Superior temporal gyrus (tissue), 1 donor: ENCODE results near the gene ST6GALNAC2.
A peak's percentile ranks its signal among the peaks of the same experiment; 100 is the strongest.
"Not testable (repeated sequence)": the region's sequence is repeated elsewhere in the genome, so short reads cannot be mapped to it uniquely, and the experiment has no call there.

Experiments
- DNase-seq: peaks from one replicate; pipeline ENCODE4 v3.0.0-alpha.2; 2016; ENCODE audit errors: extremely low spot score

The ST6GALNAC2 gene

DNA sequence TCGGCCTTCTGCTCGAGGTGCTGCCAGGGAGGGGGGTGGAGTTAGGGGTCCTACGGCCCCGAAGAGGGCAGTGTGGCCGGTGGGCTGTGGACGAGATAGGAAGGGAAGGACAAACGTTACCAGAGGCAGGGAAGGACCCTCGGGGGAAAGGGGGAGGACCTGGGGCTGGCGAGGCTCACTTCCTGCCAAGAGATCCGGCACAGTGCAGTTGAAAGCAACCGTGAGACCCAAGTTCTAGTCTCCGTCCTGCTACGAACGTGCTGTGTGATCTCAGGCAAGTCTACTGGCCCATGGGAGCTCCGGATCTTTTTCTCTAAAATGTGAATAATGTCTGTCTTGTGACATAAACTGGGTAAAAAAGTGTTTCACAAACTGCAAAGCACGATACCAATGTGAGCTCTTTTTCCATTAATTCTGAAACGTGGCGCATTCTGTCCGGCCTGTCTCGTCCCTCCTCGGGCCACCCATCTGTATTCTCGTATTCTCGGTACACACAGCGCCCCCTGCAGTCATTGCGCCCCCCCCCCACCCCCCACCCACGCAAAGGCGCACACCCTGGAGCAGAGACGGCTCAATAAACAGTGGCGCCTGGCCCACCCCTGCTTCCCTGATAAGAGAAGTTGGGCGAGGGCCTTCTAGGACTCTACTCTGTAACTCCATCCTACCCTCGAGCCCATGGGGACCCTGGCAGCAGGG, 57.0 kb downstream of the ST6GALNAC2 start:
- DNase-seq: no peak

- DNase-seq: no peak
These were observed 57.5 kb downstream of the ST6GALNAC2 start for GRCh38 chr17:76528156-76528527.

GRCh38 chr17:76527430-76528111, 58.1 kb downstream of the ST6GALNAC2 start:
- no peak for DNase-seq

- not testable (repeated sequence) for DNase-seq
These were observed 58.6 kb downstream of the ST6GALNAC2 start for GRCh38 chr17:76527016-76527415.

- DNase-seq: not testable (repeated sequence)
These were observed 60.2 kb downstream of the ST6GALNAC2 start for GRCh38 chr17:76525513-76525833.

DNA sequence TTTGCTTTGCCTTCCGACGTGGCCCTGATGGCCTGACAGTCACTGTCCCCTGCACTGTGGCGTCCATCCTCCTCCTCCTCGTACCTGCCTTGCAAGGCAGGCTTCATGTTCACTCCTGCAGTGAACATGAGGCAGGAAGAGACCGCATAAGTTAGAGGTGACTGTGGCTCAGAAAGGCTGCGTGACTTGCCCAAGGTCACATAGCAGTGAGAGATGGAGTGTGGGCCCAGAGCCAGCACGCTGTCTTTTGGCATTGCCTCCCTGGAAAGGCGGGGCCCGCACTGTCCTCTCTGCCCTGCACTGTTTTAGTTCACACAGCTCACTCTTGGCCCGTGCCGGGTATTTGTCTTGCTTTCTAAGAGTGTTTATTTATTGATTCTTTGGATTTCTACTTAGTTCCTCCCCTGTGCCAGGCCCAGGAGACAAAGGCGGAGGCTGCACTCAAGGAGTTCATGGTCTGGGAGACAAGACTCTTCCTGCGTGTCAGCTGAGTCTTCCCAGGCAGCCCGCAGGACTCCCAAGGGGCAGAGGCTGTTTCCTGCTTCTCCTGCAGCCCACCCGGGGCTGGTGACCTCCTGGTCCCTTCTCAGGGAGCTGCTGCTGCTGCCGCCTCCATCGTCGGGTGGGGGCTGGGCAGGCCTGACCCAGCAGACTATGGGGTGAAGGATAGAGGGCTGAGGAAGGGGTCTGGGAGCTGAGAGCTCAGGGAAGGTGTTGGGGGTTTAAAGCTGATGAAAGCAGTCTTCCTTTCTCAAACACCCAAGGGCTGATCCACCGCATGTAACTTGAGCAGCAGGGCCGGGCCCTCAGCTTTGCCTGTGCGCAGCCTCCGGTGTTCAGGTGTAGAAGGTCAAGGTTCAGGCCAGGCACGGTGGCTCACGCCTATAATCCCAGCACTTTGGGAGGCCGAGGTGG, 60.8 kb downstream of the ST6GALNAC2 start:
- no peak for DNase-seq

GRCh38 chr17:76523084-76524037, 62.3 kb downstream of the ST6GALNAC2 start:
- peak; percentile 78 for DNase-seq

DNA sequence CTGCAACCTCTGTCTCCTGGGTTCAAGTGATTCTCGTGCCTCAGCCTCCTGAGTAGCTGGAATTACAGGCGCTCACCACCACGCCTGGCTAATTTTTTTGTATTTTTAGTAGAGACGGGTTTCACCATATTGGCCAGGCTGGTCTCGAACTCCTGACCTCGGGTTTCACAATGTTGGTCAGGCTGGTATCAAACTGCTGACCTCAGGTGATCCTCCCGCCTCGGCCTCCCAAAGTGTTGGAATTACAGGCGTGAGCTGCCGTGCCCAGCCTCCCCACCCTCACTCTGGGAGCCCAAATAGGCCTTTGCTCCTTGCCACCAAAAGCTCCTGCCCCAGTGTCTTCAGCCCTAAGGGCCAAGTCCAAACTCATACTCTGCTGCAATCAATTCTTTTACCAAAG, 64.0 kb downstream of the ST6GALNAC2 start:
- not testable (repeated sequence) for DNase-seq

DNA sequence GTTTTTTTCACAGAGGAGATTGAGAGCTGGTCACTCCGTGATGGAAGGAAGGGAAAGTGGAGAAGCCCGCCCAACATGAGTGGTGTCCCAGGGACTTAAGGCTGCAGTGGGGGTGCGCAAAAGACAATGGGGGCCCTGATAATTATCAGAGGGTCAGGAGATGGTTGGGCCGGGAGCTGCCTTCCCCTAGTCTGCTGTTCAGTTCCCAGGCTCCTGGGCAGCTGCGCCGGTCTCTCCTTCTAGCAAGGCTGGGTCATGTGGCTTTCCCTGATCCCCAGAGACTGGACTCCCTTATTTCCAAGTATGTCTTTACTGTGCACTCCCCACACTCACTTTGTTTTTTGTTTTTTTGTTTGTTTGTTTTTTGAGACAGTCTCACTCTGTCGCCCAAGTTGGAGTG, 64.4 kb downstream of the ST6GALNAC2 start:
- DNase-seq: no peak

DNA sequence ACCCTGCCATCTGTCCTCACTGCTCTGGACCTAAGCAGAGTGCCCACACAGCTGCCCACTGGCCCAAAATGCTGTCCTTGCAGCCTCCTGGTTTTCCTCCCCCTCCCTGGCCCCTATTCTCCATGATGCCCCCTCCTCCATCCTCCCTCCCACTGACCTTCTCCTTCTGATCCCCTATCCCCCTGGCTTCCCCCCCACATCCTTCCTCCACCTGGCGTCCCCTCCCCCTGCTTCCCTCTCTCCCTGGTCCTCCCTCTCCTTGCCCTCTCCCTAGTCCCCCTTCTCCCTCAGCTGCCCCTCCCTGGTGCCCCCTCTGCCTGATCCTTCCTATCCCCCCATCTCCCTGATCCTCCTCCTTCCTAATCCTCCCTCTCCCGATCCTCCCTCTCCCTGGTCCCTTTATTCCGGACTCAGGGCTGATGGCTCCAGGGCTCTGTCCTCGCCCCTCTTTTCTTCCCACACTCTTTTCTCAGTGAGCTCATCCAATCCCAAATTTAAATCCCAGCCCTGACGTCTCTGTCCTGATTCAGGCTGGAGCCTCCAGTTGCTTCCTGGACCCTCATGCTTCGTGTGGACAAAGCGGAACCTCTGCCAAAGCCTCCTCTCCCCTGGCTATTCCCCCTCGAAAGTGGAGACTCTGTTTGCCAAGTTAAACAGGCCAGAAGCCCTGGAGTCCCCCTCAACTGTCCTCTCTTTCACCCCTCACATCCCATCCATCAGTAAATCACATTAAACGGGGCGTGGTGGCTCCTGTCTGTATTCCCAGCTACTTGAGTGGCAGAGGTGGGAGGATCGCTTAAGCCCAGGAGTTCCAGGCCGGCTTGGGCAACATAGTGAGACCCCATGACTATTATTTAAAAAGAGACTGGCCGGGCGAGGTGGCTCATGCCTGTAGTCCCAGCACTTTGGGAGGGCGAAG, 66.4 kb downstream of the ST6GALNAC2 start:
- no peak for DNase-seq

GRCh38 chr17:76517638-76518038, 68.0 kb downstream of the ST6GALNAC2 start:
- no peak for DNase-seq
